ENCODE measurements around the gene SMIM44. TPM values are rescaled to one million over a fixed set of nuclear protein-coding genes. Genes with fewer than 3 reads are reported as not detected.
"Not testable (repeated sequence)": the region's sequence is repeated elsewhere in the genome, so short reads cannot be mapped to it uniquely, and the experiment has no call there.

SMIM44 gene
- total RNA-seq = not detected in 2 replicates

- no peak for FAIRE-seq
- no peak within 1 kb of the TSS for H3K4me3 ChIP-seq (ENCODE audit: low read depth, low read length)
Observed at GRCh38 chr19:3483226-3483628, at the start of gene SMIM44. Gene SMIM44 (minus strand): TSS chr19:3483441. CDS start chr19:3483403, 38 bp downstream.

GRCh38 chr19:3533033-3533432 lies 49.8 kb upstream of the SMIM44 start:
- Histone ChIP-seq H3K27me3 (ENCODE audit: control insufficient read depth, insufficient read depth, low read length) (no peaks in the 10 kb centered on the region), H3K4me3 (ENCODE audit: low read depth, low read length) (no peak overlapping the region), H3K36me3 (ENCODE audit: control insufficient read depth, insufficient read depth, low read length) (peaks cover 27% of the 10 kb centered on the region)
- FAIRE-seq (no peak), DNase-seq (ENCODE audit: low read depth) (no peak)
- TF ChIP-seq CTCF (IDR thresholded peaks at IDR 0.05; ENCODE audit: insufficient read depth, low read length, severe bottlenecking) = no peak

More at GRCh38 chr19:3483226-3483628, at the start of gene SMIM44:
- H3K27me3 ChIP-seq (ENCODE audit: control insufficient read depth, insufficient read depth, low read length) = peaks cover 5% of the 10 kb centered on the region
- no peak for DNase-seq (ENCODE audit: low read depth)
- TF ChIP-seq CTCF (IDR thresholded peaks at IDR 0.05; ENCODE audit: insufficient read depth, low read length, severe bottlenecking) = no peak
- no peaks in the 10 kb centered on the region for H3K36me3 ChIP-seq (ENCODE audit: control insufficient read depth, insufficient read depth, low read length)

- TF ChIP-seq CTCF (IDR thresholded peaks at IDR 0.05; ENCODE audit: insufficient read depth, low read length, severe bottlenecking) = no peak
- FAIRE-seq = no peak
Observed at GRCh38 chr19:3532154-3532786, 49.0 kb upstream of the SMIM44 start.

GRCh38 chr19:3531716-3532115 lies 48.5 kb upstream of the SMIM44 start:
- Histone ChIP-seq H3K4me3 (ENCODE audit: low read depth, low read length) (no peak overlapping the region), H3K36me3 (ENCODE audit: control insufficient read depth, insufficient read depth, low read length) (peaks cover 41% of the 10 kb centered on the region), H3K27me3 (ENCODE audit: control insufficient read depth, insufficient read depth, low read length) (no peaks in the 10 kb centered on the region)
- FAIRE-seq = no peak
- no peak for DNase-seq (ENCODE audit: low read depth)
- TF ChIP-seq CTCF (IDR thresholded peaks at IDR 0.05; ENCODE audit: insufficient read depth, low read length, severe bottlenecking) = no peak

More at GRCh38 chr19:3532154-3532786, 49.0 kb upstream of the SMIM44 start:
- no peaks in the 10 kb centered on the region for H3K27me3 ChIP-seq (ENCODE audit: control insufficient read depth, insufficient read depth, low read length)
- H3K4me3 ChIP-seq (ENCODE audit: low read depth, low read length) = no peak overlapping the region
- DNase-seq (ENCODE audit: low read depth) = no peak
- H3K36me3 ChIP-seq (ENCODE audit: control insufficient read depth, insufficient read depth, low read length) = peaks cover 35% of the 10 kb centered on the region

GRCh38 chr19:3530389-3530788 lies 47.1 kb upstream of the SMIM44 start:
- TF ChIP-seq CTCF (IDR thresholded peaks at IDR 0.05; ENCODE audit: insufficient read depth, low read length, severe bottlenecking) = no peak
- Histone ChIP-seq H3K36me3 (ENCODE audit: control insufficient read depth, insufficient read depth, low read length) (peaks cover 44% of the 10 kb centered on the region), H3K27me3 (ENCODE audit: control insufficient read depth, insufficient read depth, low read length) (no peaks in the 10 kb centered on the region), H3K4me3 (ENCODE audit: low read depth, low read length) (no peak overlapping the region)
- FAIRE-seq (no peak), DNase-seq (ENCODE audit: low read depth) (no peak)

- H3K4me3 ChIP-seq (ENCODE audit: low read depth, low read length); DNase-seq (ENCODE audit: low read depth); H3K27me3 ChIP-seq (ENCODE audit: control insufficient read depth, insufficient read depth, low read length): not testable (repeated sequence)
- FAIRE-seq = peak; percentile 43
- peaks cover 40% of the 10 kb centered on the region for H3K36me3 ChIP-seq (ENCODE audit: control insufficient read depth, insufficient read depth, low read length)
Observed at GRCh38 chr19:3529299-3529698, 46.1 kb upstream of the SMIM44 start.

Data from bronchial epithelial cell (primary cell).